HepG2 (cell line): ENCODE data around the gene NUSAP1. TPM values are rescaled to one million over a fixed set of nuclear protein-coding genes. Genes with fewer than 3 reads are reported as not detected.

ENCODE experiments used
- ARNTL ChIP-seq: sonication (generic); formaldehyde crosslinking; IDR thresholded peaks from 2 replicates; pipeline ENCODE4 v1.4.0; 2020; ENCODE audit warnings: mild to moderate bottlenecking, missing genetic modification reagents
- EEA1 ChIP-seq: sonication (generic); formaldehyde crosslinking; IDR thresholded peaks from 2 replicates; pipeline ENCODE4 v1.5.1; 2020; ENCODE audit warnings: mild to moderate bottlenecking, missing genetic modification reagents, borderline replicate concordance
- EHMT2 ChIP-seq: fragments of 200-600 bp; sonication (generic); IDR thresholded peaks from 2 replicates; pipeline ENCODE4 v1.7.0; 2017; ENCODE audit warnings: antibody characterized with exemption, low read depth, low read length, borderline replicate concordance
- FOXJ3 ChIP-seq: sonication (generic); formaldehyde crosslinking; IDR thresholded peaks from 2 replicates; pipeline ENCODE4 v1.4.0; 2020; ENCODE audit warnings: missing genetic modification reagents, mild to moderate bottlenecking, borderline replicate concordance
- KLF9 ChIP-seq: IDR thresholded peaks from 2 replicates; pipeline ENCODE4 v1.6.1; 2016; ENCODE audit warnings: low read depth
- NFIC ChIP-seq: IDR thresholded peaks from 2 replicates; pipeline ENCODE4 v1.6.1; 2012; ENCODE audit warnings: mild to moderate bottlenecking, low read length, inconsistent platforms
- NFYB ChIP-seq: sonication (generic); formaldehyde crosslinking; IDR thresholded peaks from 2 replicates; pipeline ENCODE4 v1.4.0; 2020; ENCODE audit warnings: missing genetic modification reagents
- NR1H2 ChIP-seq: sonication (generic); formaldehyde crosslinking; IDR thresholded peaks from 2 replicates; pipeline ENCODE4 v1.8.1; 2022; ENCODE audit warnings: low read depth, missing genetic modification reagents, borderline replicate concordance
- RBAK ChIP-seq: sonication (generic); formaldehyde crosslinking; IDR thresholded peaks from 2 replicates; pipeline ENCODE4 v1.5.1; 2020; ENCODE audit warnings: mild to moderate bottlenecking, missing genetic modification reagents
- RXRA ChIP-seq: sonication (generic); formaldehyde crosslinking; IDR thresholded peaks from 2 replicates; pipeline ENCODE4 v1.5.1; 2020; ENCODE audit warnings: missing genetic modification reagents
- SIX1 ChIP-seq: sonication (generic); formaldehyde crosslinking; IDR thresholded peaks from 2 replicates; pipeline ENCODE4 v1.4.0; 2020; ENCODE audit warnings: missing genetic modification reagents, borderline replicate concordance
- SRF ChIP-seq: IDR thresholded peaks from 2 replicates; pipeline ENCODE4 v1.6.1; 2011; ENCODE audit warnings: mild to moderate bottlenecking, low read depth, low read length, moderate library complexity
- TAF1 ChIP-seq: sonication (generic); formaldehyde crosslinking; IDR thresholded peaks from 2 replicates; pipeline ENCODE4 v1.4.0; 2020; ENCODE audit warnings: missing genetic modification reagents
- ZNF12 ChIP-seq: sonication (generic); formaldehyde crosslinking; IDR thresholded peaks from 2 replicates; pipeline ENCODE4 v1.5.0; 2020; ENCODE audit warnings: missing genetic modification reagents
- ZNF33B ChIP-seq: sonication (generic); formaldehyde crosslinking; IDR thresholded peaks from 2 replicates; pipeline ENCODE4 v1.5.1; 2020; ENCODE audit warnings: mild to moderate bottlenecking, missing genetic modification reagents
- ZNF350 ChIP-seq: sonication (generic); formaldehyde crosslinking; IDR thresholded peaks from 2 replicates; pipeline ENCODE4 v1.4.0; 2020; ENCODE audit warnings: mild to moderate bottlenecking, low read depth, missing genetic modification reagents, borderline replicate concordance
- ZNF501 ChIP-seq: sonication (generic); formaldehyde crosslinking; IDR thresholded peaks from 2 replicates; pipeline ENCODE4 v1.5.1; 2020; ENCODE audit warnings: mild to moderate bottlenecking, moderate library complexity, missing genetic modification reagents
- ZNF883 ChIP-seq: sonication (generic); formaldehyde crosslinking; IDR thresholded peaks from 2 replicates; pipeline ENCODE4 v1.5.1; 2020; ENCODE audit warnings: mild to moderate bottlenecking, missing genetic modification reagents; ENCODE audit errors: not compliant biosample characterization
- ZSCAN31 ChIP-seq: sonication (generic); formaldehyde crosslinking; IDR thresholded peaks from 2 replicates; pipeline ENCODE4 v1.5.0; 2020; ENCODE audit warnings: low read depth, mild to moderate bottlenecking, missing genetic modification reagents
- polyA plus RNA-seq, 8 experiments: library from polyadenylated mRNA; depleted of rRNA in 3 of 8; stranded (reverse) in 7 of 8; unstranded in 1 of 8; fragments of >200 nt; fragmentation: Illumina TruSeq in 4 of 8; extraction: Trizol in 4 of 8; gene quantifications; 2 replicates each; pipeline versions ENCODE4 v1.2.1 to v1.2.3, GENCODE V29; 2011 to 2016; ENCODE audit warnings: low read depth in 4 of 8, missing spikeins in 1 of 8, mixed read lengths in 1 of 8; ENCODE audit not compliant: insufficient read depth in 1 of 8
- total RNA-seq, 5 experiments: library from RNA; depleted of rRNA; stranded (reverse); fragments of >200 nt; fragmentation: Illumina TruSeq; extraction: Trizol; gene quantifications; 2 replicates each; pipeline ENCODE4 v1.2.3, GENCODE V29; 2016; ENCODE audit warnings: low read depth in 1 of 5
- TF ChIP-seq, protein P1 (sequence below): IDR thresholded peaks from 2 replicates; pipeline ENCODE4 v1.6.1; 2016; ENCODE audit warnings: missing compliant biosample characterization, missing genetic modification reagents, borderline replicate concordance
- TF ChIP-seq, protein P2 (sequence below): sonication (generic); formaldehyde crosslinking; IDR thresholded peaks from 2 replicates; pipeline ENCODE4 v1.5.1; 2020; ENCODE audit warnings: missing genetic modification reagents, mild to moderate bottlenecking, borderline replicate concordance
- TF ChIP-seq, protein P3 (sequence below): IDR thresholded peaks from 2 replicates; pipeline ENCODE4 v1.6.1; 2016; ENCODE audit warnings: missing compliant biosample characterization, missing genetic modification reagents, borderline replicate concordance
- TF ChIP-seq, protein P4 (sequence below): sonication (generic); formaldehyde crosslinking; IDR thresholded peaks from 2 replicates; pipeline ENCODE4 v1.4.0; 2020; ENCODE audit warnings: low read depth, mild to moderate bottlenecking, missing genetic modification reagents

Gene NUSAP1
- total and polyA plus RNA-seq, 2 of the 13 experiments (the other 11 are each of a cell fraction or from before 2014, with no cell fraction given) = 59.5 to 106 TPM

DNA sequence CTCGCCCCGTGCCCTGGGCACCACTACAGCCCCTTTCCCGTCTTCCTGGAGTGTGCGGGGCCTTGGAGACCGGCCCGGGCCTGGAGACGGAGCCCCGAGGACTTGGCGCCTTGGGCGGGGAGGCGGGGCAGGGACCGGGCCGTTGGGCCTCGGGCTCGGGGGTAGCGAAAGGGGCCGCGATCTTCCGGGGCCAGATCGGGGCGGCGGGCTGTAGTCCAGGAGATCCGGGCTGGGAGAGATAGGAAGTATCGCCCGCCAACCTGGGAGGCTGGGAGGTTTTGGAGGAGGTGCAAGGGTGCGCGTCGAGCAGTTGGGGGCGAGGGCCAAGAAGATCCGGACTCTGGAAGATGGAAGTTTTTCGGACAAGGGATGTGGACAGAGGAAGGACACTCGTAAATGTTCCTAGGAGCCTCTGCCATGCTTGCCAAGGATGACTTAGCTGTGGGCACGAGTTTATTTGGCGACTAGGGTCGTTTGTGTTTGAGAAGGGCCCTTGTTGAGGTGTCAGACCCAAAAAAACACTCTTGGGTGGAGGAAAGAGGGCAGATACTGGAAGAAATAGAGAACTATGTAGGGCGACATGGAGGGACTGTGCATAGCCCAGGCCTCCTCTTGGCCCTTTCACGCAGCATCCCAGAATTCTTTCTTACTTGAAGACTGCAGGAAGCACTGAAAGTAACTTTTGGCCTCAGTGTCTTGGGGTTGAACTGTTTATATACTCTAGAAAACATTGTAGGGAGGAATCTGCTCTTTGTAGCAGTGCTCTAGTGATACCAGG is 84.9 kb downstream of the NUSAP1 start (continued):
- TF ChIP-seq NR1H2 (peak; percentile 77; the same call in 1 of the 2 replicates), EHMT2 (no peak), RBAK (CRISPR knock-in tag) (no peak), ZNF883 (CRISPR knock-in tag) (peak; percentile 49), SRF (no peak), RXRA (CRISPR knock-in tag) (no peak), ZNF33B (CRISPR knock-in tag) (0 out of 2 replicates have a peak, but pooled peaks have one; percentile 26), ZNF501 (CRISPR knock-in tag) (no peak), ZSCAN31 (CRISPR knock-in tag) (0 out of 2 replicates have a peak, but pooled peaks have one; percentile 40), SIX1 (CRISPR knock-in tag) (no peak), KLF9 (CRISPR knock-in tag) (no peak), ZNF12 (CRISPR knock-in tag) (no peak), NFYB (CRISPR knock-in tag) (no peak), NFIC (no peak), FOXJ3 (CRISPR knock-in tag) (no peak), EEA1 (CRISPR knock-in tag) (no peak), ARNTL (no peak; the same call in 1 of the 2 replicates), TAF1 (no peak), ZNF350 (no peak)
- TF ChIP-seq, protein P1, sequence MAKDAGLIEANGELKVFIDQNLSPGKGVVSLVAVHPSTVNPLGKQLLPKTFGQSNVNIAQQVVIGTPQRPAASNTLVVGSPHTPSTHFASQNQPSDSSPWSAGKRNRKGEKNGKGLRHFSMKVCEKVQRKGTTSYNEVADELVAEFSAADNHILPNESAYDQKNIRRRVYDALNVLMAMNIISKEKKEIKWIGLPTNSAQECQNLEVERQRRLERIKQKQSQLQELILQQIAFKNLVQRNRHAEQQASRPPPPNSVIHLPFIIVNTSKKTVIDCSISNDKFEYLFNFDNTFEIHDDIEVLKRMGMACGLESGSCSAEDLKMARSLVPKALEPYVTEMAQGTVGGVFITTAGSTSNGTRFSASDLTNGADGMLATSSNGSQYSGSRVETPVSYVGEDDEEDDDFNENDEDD (CRISPR knock-in tag) = no peak
- TF ChIP-seq, protein P2, sequence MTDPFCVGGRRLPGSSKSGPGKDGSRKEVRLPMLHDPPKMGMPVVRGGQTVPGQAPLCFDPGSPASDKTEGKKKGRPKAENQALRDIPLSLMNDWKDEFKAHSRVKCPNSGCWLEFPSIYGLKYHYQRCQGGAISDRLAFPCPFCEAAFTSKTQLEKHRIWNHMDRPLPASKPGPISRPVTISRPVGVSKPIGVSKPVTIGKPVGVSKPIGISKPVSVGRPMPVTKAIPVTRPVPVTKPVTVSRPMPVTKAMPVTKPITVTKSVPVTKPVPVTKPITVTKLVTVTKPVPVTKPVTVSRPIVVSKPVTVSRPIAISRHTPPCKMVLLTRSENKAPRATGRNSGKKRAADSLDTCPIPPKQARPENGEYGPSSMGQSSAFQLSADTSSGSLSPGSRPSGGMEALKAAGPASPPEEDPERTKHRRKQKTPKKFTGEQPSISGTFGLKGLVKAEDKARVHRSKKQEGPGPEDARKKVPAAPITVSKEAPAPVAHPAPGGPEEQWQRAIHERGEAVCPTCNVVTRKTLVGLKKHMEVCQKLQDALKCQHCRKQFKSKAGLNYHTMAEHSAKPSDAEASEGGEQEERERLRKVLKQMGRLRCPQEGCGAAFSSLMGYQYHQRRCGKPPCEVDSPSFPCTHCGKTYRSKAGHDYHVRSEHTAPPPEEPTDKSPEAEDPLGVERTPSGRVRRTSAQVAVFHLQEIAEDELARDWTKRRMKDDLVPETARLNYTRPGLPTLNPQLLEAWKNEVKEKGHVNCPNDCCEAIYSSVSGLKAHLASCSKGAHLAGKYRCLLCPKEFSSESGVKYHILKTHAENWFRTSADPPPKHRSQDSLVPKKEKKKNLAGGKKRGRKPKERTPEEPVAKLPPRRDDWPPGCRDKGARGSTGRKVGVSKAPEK (CRISPR knock-in tag) = no peak
- TF ChIP-seq, protein P3, sequence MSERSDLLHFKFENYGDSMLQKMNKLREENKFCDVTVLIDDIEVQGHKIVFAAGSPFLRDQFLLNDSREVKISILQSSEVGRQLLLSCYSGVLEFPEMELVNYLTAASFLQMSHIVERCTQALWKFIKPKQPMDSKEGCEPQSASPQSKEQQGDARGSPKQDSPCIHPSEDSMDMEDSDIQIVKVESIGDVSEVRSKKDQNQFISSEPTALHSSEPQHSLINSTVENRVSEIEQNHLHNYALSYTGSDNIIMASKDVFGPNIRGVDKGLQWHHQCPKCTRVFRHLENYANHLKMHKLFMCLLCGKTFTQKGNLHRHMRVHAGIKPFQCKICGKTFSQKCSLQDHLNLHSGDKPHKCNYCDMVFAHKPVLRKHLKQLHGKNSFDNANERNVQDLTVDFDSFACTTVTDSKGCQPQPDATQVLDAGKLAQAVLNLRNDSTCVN = no peak
- TF ChIP-seq, protein P4, sequence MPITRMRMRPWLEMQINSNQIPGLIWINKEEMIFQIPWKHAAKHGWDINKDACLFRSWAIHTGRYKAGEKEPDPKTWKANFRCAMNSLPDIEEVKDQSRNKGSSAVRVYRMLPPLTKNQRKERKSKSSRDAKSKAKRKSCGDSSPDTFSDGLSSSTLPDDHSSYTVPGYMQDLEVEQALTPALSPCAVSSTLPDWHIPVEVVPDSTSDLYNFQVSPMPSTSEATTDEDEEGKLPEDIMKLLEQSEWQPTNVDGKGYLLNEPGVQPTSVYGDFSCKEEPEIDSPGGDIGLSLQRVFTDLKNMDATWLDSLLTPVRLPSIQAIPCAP (CRISPR knock-in tag) = no peak
